LHCN-M2 (cell line): Measurements from ENCODE around the gene PTPN4. TPM values are rescaled to one million over a fixed set of nuclear protein-coding genes. Genes with fewer than 3 reads are reported as not detected.

Source experiments
- DNase-seq: peaks from one replicate; pipeline ENCODE4 v3.0.0-alpha.2; 2012; ENCODE audit warnings: low read depth
- polyA plus RNA-seq: library from polyadenylated mRNA; unstranded; fragments of >200 nt; gene quantifications from one replicate; pipeline ENCODE4 v1.2.1, GENCODE V29; 2012; ENCODE audit warnings: missing spikeins
- total RNA-seq: library from RNA; depleted of rRNA; stranded (reverse); fragments of >200 nt; gene quantifications from 2 replicates; pipeline ENCODE4 v1.2.3, GENCODE V29; 2014; rRNA removed

PTPN4 gene
- total RNA-seq, result 13.6 and 17.5 TPM in 2 replicates
- 2.9 TPM for polyA plus RNA-seq

GRCh38 chr2:119759451-119760236, at the start of gene PTPN4:
Gene PTPN4, plus strand, starts transcription at chr2:119759922. Its CDS starts 49,932 bp downstream, at chr2:119809854.
- peak; percentile 96 for DNase-seq

GRCh38 chr2:119710281-119710680, 49.4 kb upstream of the PTPN4 start:
- no peak for DNase-seq

GRCh38 chr2:119711352-119711751, 48.4 kb upstream of the PTPN4 start:
- DNase-seq, result no peak

- no peak for DNase-seq
Observed at GRCh38 chr2:119712571-119712970, 47.2 kb upstream of the PTPN4 start.

GRCh38 chr2:119713819-119714490, 45.8 kb upstream of the PTPN4 start:
- no peak for DNase-seq

GRCh38 chr2:119715409-119716283, 44.1 kb upstream of the PTPN4 start:
- no peak for DNase-seq

- no peak for DNase-seq
Observed at GRCh38 chr2:119716284-119716672, 43.4 kb upstream of the PTPN4 start.

GRCh38 chr2:119718501-119719260, 41.0 kb upstream of the PTPN4 start:
- no peak for DNase-seq

- no peak for DNase-seq
Observed at GRCh38 chr2:119719261-119719627, 40.5 kb upstream of the PTPN4 start.

- DNase-seq, result peak; percentile 58
Observed at GRCh38 chr2:119721043-119721442, 38.7 kb upstream of the PTPN4 start.

GRCh38 chr2:119721462-119721861, 38.3 kb upstream of the PTPN4 start:
- peak; percentile 31 for DNase-seq

GRCh38 chr2:119721904-119722303, 37.8 kb upstream of the PTPN4 start:
- no peak for DNase-seq

GRCh38 chr2:119723186-119723585, 36.5 kb upstream of the PTPN4 start:
- no peak for DNase-seq

GRCh38 chr2:119723784-119724467, 35.8 kb upstream of the PTPN4 start:
- peak; percentile 72 for DNase-seq

- no peak for DNase-seq
Observed at GRCh38 chr2:119724656-119725485, 34.9 kb upstream of the PTPN4 start.

GRCh38 chr2:119727493-119727892, 32.2 kb upstream of the PTPN4 start:
- DNase-seq, result no peak

- no peak for DNase-seq
Observed at GRCh38 chr2:119728421-119728820, 31.3 kb upstream of the PTPN4 start.

- DNase-seq, result peak; percentile 82
Observed at GRCh38 chr2:119730671-119731177, 29.0 kb upstream of the PTPN4 start.

- DNase-seq, result no peak
Observed at GRCh38 chr2:119731983-119732382, 27.7 kb upstream of the PTPN4 start.
